KMS-11 (cell line): ENCODE measurements around the gene CCDC178.

ENCODE experiments used
- H2AFZ ChIP-seq: fragments of 200-600 bp; sonication (generic); 2 replicates; pipeline ENCODE4 v1.6.1; 2016; ENCODE audit warnings: antibody characterized with exemption, mixed run types, low read depth
- H3K27ac ChIP-seq: fragments of 200-600 bp; sonication (generic); 2 replicates; pipeline ENCODE4 v1.6.1; 2016; ENCODE audit warnings: mild to moderate bottlenecking, mixed run types
- H3K27me3 ChIP-seq: fragments of 200-600 bp; sonication (generic); 2 replicates; pipeline ENCODE4 v1.6.1; 2017; ENCODE audit warnings: mild to moderate bottlenecking, low read depth, mixed run types, moderate library complexity; ENCODE audit not compliant: insufficient read depth
- H3K36me3 ChIP-seq: fragments of 200-600 bp; sonication (generic); 2 replicates; pipeline ENCODE4 v1.6.1; 2017; ENCODE audit warnings: mild to moderate bottlenecking, mixed run types; ENCODE audit not compliant: insufficient read depth
- H3K4me1 ChIP-seq: fragments of 200-600 bp; sonication (generic); 2 replicates; pipeline ENCODE4 v1.6.1; 2016; ENCODE audit warnings: mild to moderate bottlenecking, low read depth, mixed run types; ENCODE audit not compliant: poor library complexity, severe bottlenecking
- H3K4me2 ChIP-seq: fragments of 200-600 bp; sonication (generic); 2 replicates; pipeline ENCODE4 v1.7.0; 2016; ENCODE audit warnings: mild to moderate bottlenecking, mixed run types
- H3K4me3 ChIP-seq: fragments of 200-600 bp; sonication (generic); IDR thresholded peaks from 2 replicates; pipeline ENCODE4 v1.6.1; 2017; ENCODE audit warnings: low read depth, low read length, mixed read lengths; ENCODE audit not compliant: insufficient read depth
- H3K79me2 ChIP-seq: fragments of 200-600 bp; sonication (generic); 2 replicates; pipeline ENCODE4 v1.6.1; 2016; ENCODE audit warnings: low read depth, mixed run types; ENCODE audit not compliant: insufficient read depth
- H3K9ac ChIP-seq: fragments of 200-600 bp; sonication (generic); 2 replicates; pipeline ENCODE4 v1.6.1; 2016; ENCODE audit warnings: mild to moderate bottlenecking, mixed run types
- H4K20me1 ChIP-seq: fragments of 200-600 bp; sonication (generic); 2 replicates; pipeline ENCODE4 v1.6.1; 2016; ENCODE audit warnings: mild to moderate bottlenecking, mixed run types; ENCODE audit not compliant: insufficient read depth
- TF ChIP-seq, protein P1 (sequence below): fragments of 200-600 bp; sonication (generic); conservative IDR thresholded peaks from 2 replicates; pipeline ENCODE4 v1.6.1; 2017; ENCODE audit warnings: low read depth, mild to moderate bottlenecking, antibody characterized with exemption, low read length, moderate library complexity, mixed read lengths

CCDC178 gene

DNA sequence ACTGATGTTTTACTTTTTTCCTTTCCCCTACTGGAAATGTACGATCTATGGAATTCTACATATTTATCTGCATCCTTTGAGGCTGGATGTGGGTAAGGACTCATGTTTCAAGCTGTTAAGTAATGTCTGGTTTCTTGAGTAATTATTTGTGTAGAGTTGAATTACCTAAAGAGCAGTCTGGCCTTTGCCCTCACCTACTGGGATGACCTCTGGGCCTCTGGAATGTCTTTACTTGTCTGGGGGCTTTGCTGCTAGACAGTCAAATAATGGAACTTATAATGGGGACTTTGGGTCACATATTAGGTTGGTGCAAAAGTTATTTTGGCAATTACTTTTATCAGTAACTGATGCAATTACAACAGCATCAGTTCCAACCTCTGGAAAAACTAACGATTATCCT lies 244.7 kb downstream of the CCDC178 start:
- Histone ChIP-seq H3K4me1 (no peaks in the 10 kb centered on the region), H3K27me3 (no peaks in the 10 kb centered on the region), H3K9ac (no peak overlapping the region), H3K27ac (no peak overlapping the region), H3K36me3 (no peaks in the 10 kb centered on the region), H3K4me2 (no peak overlapping the region), H3K79me2 (no peaks in the 10 kb centered on the region), H3K4me3 (no peak overlapping the region), H2AFZ (no peak overlapping the region), H4K20me1 (no peaks in the 10 kb centered on the region)
- TF ChIP-seq, protein P1, sequence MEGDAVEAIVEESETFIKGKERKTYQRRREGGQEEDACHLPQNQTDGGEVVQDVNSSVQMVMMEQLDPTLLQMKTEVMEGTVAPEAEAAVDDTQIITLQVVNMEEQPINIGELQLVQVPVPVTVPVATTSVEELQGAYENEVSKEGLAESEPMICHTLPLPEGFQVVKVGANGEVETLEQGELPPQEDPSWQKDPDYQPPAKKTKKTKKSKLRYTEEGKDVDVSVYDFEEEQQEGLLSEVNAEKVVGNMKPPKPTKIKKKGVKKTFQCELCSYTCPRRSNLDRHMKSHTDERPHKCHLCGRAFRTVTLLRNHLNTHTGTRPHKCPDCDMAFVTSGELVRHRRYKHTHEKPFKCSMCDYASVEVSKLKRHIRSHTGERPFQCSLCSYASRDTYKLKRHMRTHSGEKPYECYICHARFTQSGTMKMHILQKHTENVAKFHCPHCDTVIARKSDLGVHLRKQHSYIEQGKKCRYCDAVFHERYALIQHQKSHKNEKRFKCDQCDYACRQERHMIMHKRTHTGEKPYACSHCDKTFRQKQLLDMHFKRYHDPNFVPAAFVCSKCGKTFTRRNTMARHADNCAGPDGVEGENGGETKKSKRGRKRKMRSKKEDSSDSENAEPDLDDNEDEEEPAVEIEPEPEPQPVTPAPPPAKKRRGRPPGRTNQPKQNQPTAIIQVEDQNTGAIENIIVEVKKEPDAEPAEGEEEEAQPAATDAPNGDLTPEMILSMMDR: no peak

DNA sequence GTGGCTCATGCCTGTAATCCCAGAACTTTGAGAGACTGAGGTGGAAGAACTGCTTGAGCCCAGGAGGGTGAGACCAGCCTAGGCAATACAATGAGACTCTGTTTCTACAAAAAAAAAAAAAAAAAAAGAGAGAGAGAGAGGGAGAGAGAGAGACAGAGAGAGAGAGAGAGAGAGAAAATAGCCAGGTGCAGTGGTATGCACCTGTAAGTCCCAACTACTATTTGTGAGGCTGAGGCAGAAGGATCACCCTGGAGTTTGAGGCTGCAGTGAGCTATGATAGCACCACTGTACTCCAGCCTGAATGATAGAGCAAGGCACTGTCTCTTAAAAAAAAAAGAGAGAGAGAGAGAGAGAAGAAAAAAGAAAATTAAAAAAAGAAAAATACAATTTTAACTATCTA lies 245.7 kb downstream of the CCDC178 start:
- no peak overlapping the region for H2AFZ ChIP-seq

DNA sequence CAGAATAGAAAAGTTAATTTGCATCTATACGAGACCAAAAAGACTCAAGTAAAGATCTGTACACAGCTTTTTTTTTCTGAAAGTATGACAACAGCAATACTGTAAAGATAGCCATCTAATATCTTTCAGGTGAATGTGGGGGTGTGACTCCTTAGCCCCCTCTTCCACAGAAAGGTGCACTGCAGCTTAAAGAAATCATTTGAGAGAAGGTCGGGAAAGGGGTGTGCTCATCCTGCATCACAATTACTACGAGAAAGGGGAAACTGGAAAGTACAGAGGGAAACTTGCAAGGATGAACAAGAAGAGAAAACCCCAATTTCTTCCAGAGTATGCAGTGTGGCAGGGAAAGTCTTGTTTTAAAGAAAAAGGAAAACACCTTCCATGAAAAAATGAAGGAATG lies 255.6 kb downstream of the CCDC178 start:
- Histone ChIP-seq H3K9ac (no peak overlapping the region), H3K27me3 (no peaks in the 10 kb centered on the region), H2AFZ (no peak overlapping the region), H3K36me3 (no peaks in the 10 kb centered on the region), H3K4me2 (no peak overlapping the region), H3K4me1 (no peaks in the 10 kb centered on the region), H4K20me1 (no peaks in the 10 kb centered on the region), H3K79me2 (no peaks in the 10 kb centered on the region), H3K4me3 (no peak overlapping the region), H3K27ac (no peak overlapping the region)
- TF ChIP-seq, protein P1: no peak; the same call in 1 of the 2 replicates

More for the DNA sequence above, 245.7 kb downstream of the CCDC178 start:
- Histone ChIP-seq H3K79me2 (no peaks in the 10 kb centered on the region), H3K9ac (no peak overlapping the region), H3K36me3 (no peaks in the 10 kb centered on the region), H3K4me2 (no peak overlapping the region), H4K20me1 (no peaks in the 10 kb centered on the region), H3K27me3 (no peaks in the 10 kb centered on the region), H3K4me1 (no peaks in the 10 kb centered on the region), H3K4me3 (no peak overlapping the region), H3K27ac (no peak overlapping the region)
- TF ChIP-seq, protein P1: no peak

DNA sequence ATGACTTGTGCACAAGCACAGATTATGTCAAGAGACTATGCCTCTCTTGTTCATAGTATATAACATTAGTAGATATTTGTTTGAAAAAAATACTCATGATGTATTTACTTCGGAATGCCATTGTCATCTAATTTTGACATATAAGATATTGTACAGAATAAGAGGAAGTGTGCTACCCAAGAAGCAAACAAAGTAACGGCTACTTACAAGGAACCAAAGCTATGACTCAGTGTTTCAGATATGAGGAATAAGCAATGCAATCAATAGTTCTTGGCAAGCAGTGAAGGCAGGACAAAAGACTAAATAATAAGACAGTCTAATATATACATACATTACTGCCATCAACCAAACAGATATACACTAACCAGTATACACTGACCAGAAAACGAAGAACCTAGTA lies 256.3 kb downstream of the CCDC178 start:
- no peak overlapping the region for H3K9ac ChIP-seq
- H2AFZ ChIP-seq: no peak overlapping the region
- H3K4me1 ChIP-seq: no peaks in the 10 kb centered on the region
- H3K4me3 ChIP-seq: no peak overlapping the region
- no peak overlapping the region for H3K27ac ChIP-seq
- no peaks in the 10 kb centered on the region for H4K20me1 ChIP-seq
- TF ChIP-seq, protein P1: no peak
- no peak overlapping the region for H3K4me2 ChIP-seq
- H3K79me2 ChIP-seq: no peaks in the 10 kb centered on the region
- H3K27me3 ChIP-seq: no peaks in the 10 kb centered on the region
- H3K36me3 ChIP-seq: no peaks in the 10 kb centered on the region
